Cardiac fibroblast (primary cell): ENCODE results near the gene MATN3.

ENCODE experiments used
- DNase-seq, 2 donors: peaks; one replicate each; pipeline versions ENCODE4 v3.0.0 to v3.0.0-alpha.2; 2010; ENCODE audit warnings: low read depth in 2 of 2
- H3K4me3 ChIP-seq, 2 donors: replicated peaks in 1 of 2; 1 replicate in 1 of 2; 2 replicates in 1 of 2; pipeline ENCODE4 v1.5.1; 2011; ENCODE audit warnings: low read depth in 2 of 2, low read length in 2 of 2, mild to moderate bottlenecking in 2 of 2, moderate library complexity in 1 of 2
- TF ChIP-seq, protein P1 (sequence below): IDR thresholded peaks from one replicate; pipeline ENCODE4 v1.5.1; 2011; ENCODE audit warnings: low read depth, mild to moderate bottlenecking, low read length, inconsistent platforms

MATN3 gene

DNA sequence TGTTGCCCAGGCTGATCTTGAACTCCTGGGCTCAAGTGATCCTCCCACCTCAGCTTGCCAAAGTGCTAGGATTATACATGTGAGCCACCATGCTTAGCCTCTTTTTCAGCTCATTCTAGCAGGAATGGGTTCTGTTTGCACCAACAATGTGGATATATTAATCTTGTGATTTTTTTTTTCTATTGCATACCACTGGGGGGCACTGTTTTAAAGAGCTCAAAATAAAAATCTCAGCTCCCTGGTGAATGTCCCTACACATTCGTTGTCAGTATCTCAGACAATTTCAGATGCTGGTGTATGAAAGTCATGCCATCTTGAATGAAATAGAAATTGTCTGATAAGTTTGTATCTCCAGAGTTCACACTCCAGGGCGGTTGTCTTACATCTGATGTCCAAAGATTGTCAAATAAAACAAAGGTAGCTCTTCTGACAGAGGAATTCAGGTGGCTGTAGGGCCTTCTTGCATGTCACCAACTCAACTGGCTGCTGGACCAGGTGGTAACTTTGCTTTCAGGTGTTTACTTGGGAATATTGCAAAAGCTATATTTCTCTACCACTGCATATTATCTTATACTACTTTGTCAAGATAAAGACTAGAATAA lies 3.1 kb upstream of the MATN3 start:
- no peak overlapping the region for H3K4me3 ChIP-seq
- DNase-seq, result peak; percentile 78 to 80
- TF ChIP-seq, protein P1, sequence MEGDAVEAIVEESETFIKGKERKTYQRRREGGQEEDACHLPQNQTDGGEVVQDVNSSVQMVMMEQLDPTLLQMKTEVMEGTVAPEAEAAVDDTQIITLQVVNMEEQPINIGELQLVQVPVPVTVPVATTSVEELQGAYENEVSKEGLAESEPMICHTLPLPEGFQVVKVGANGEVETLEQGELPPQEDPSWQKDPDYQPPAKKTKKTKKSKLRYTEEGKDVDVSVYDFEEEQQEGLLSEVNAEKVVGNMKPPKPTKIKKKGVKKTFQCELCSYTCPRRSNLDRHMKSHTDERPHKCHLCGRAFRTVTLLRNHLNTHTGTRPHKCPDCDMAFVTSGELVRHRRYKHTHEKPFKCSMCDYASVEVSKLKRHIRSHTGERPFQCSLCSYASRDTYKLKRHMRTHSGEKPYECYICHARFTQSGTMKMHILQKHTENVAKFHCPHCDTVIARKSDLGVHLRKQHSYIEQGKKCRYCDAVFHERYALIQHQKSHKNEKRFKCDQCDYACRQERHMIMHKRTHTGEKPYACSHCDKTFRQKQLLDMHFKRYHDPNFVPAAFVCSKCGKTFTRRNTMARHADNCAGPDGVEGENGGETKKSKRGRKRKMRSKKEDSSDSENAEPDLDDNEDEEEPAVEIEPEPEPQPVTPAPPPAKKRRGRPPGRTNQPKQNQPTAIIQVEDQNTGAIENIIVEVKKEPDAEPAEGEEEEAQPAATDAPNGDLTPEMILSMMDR, result peak; percentile 43

DNA sequence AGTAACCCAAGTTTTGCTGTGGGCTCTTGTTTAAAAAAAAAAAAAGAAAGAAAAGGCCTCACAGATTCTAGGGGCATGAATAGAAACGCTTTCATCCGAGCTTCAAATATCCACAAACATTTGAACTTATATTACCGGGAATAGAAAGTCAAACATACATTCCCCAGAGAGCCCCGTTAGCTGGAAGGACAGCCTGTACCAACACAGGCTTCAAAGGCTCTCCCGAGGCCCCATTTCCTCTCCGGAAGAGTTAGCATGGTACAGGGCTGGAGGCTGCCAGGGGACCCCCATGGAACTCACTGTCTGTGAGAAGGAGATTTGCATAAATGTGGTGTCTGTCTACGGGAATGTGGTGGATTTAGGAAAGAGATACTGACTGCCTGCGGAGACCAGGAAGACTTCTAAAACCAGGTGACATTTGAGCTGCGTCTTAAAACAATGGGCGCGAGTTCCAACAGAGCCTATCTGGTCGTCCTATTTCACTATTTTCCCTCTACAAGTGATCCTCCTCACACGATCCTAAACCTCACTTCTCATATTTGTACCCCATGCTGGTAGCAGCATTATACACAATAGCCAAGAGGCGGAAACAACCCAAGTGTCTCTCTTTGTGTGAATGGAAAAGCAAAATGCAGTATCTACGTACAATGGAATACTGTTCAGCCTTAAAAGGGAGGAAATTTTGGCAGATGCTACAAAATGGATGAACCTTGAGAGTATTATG lies 820 bp upstream of the MATN3 start:
- DNase-seq, result peak in 1 of 2 donors; percentile 28
- H3K4me3 ChIP-seq, result peak overlapping the region in 1 of 2 donors; percentile 33
- TF ChIP-seq, protein P1, result no peak

DNA sequence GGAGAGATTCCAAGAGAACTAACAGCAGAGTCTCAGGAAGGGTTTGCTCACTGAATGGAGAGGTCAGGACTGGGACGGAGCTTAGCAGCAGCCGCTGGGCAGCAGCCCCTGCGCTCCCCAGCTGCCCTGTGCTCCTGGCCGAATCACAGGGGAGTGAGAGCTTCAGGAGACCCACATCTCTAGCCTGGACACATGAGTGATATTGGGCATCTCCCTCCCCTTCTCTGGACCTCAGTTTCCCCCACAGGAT lies 511 bp downstream of the MATN3 start:
- peak overlapping the region; percentile 11 to 47 for H3K4me3 ChIP-seq
- DNase-seq, result no peak
- TF ChIP-seq, protein P1, result no peak

DNA sequence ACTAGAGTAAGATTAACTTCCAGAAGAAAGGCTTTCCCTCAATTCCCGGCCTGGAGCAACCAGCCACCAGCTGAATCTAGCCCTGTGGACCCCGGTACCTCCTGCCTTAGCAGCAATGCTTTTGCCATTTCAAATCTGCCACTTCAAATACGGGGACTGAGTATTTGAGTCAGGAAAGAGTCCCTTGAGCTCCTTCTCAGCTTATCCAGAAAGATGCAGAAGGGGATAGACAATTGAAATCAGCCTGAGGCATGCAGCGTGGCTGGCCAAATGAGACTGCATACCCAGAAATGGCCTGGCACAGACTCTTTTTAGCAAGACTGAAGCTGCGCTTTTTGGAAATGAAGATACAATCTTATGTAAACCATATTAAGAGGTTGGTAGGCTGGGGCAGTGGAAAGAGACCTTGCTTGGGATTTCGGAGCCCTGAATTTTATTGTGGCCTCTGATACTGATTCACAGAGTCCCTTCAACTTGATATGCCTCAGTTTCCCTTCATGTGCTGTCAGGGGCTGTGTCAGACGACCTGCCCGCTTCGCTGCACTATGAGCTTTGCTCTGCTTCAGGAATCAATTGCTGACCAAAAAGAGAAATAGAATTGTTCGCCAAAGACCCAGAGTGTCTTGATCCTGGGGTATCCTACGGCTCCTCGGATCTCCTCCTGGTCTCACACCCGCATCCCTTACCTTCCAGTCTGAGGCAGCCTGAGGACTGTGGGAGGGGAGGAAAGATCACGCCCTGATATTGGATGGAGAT lies 1.0 kb downstream of the MATN3 start:
- H3K4me3 ChIP-seq, result no peak overlapping the region
- DNase-seq, result no peak
- TF ChIP-seq, protein P1, result no peak

DNA sequence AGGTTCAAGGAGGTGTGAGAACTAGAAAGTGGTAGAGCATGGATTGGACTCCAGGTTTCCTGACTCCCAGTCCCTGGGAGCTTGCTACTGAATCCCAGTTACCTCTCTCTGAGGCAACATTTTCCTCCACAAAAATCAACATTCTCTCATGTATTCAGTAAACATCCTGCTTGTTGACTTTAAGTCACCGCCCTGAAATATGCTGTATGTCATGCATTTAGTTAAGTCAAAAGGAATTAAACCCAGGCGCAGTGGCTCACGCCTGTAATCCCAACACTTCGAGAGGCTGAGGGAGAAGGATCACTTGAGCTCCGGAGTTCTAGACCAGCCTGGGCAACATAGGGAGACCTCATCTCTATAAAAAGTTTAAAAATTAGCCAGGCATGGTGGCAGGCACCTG lies 3.8 kb downstream of the MATN3 start:
- DNase-seq, result no peak
- TF ChIP-seq, protein P1, result no peak
- H3K4me3 ChIP-seq, result no peak overlapping the region

DNA sequence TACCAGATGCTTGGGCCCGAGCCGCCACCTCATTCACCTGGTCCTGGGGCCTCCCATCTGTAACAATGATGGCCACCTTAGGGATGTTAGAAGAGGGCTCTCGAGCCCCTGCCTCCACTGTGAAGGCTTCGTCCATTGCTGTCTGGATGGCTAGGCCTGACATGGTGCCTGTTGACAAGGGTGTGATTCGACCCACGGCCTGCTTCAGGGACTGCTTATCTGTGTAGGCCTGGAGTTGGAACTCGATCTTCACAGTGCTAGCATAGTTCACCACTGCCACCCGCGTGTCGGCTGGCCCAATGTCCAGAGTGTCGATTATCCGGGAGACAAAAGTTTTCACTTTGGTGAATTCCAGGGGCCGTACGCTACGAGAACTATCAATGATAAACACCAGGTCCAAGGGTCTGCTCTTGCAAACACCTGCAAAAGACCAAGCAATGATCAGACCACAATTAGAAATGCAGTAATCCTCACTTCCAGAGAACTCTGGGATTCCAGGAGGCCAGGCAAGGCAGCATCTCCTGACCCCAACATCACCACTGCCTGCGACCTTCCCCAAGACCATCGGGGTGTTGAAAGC lies 6.5 kb downstream of the MATN3 start:
- no peak overlapping the region for H3K4me3 ChIP-seq
- TF ChIP-seq, protein P1, result no peak
- no peak for DNase-seq
